Endothelial cell of umbilical vein (primary cell): ENCODE measurements around the gene ALPL. TPM values are rescaled to one million over a fixed set of nuclear protein-coding genes. Genes with fewer than 3 reads are reported as not detected.

ENCODE experiments used
- BruUV-seq: library from RNA; stranded (reverse); fragments of 400-500 nt; replicated peaks from 2 replicates; lab custom pipeline; 2021; lab: Mats Ljungman, UMichigan
- CTCF ChIA-PET: fragments of 300-600, 350-600 bp; sonication (Branson Sonifier 250); formaldehyde crosslinking; loops from one replicate; lab custom pipeline; 2021; ENCODE audit warnings: antibody characterized with exemption, inconsistent platforms; lab: Charles Lee
- POLR2A ChIA-PET: fragments of 300-600, 350-600 bp; sonication (Branson Sonifier 250); formaldehyde crosslinking; loops from one replicate; lab custom pipeline; 2021; ENCODE audit warnings: antibody characterized with exemption, inconsistent platforms; lab: Charles Lee
- DNase-seq: peaks from one replicate; pipeline ENCODE4 v3.0.0-alpha.2; 2011; ENCODE audit warnings: low read depth, low spot score
- FAIRE-seq: peaks from 2 replicates; lab custom pipeline; 2011; peaks lifted over from hg19 to GRCh38; lab: Jason Lieb, UNC
- H2AFZ ChIP-seq: 2 replicates; pipeline ENCODE4 v1.6.0; 2012; ENCODE audit warnings: low read depth, low read length, control low read depth, inconsistent platforms
- H3K27ac ChIP-seq: 2 replicates; pipeline ENCODE4 v1.5.1; 2011; ENCODE audit warnings: low read depth, mild to moderate bottlenecking, control low read depth, low read length, moderate library complexity; ENCODE audit not compliant: insufficient read depth
- H3K27me3 ChIP-seq, 2 experiments: 2 replicates each; pipeline versions ENCODE4 v1.6.0 to v1.6.1; 2011; ENCODE audit warnings: low read length in 2 of 2, mixed read lengths in 1 of 2; ENCODE audit not compliant: control insufficient read depth in 2 of 2, insufficient read depth in 2 of 2
- H3K36me3 ChIP-seq, 2 experiments: 2 replicates in 1 of 2; 3 replicates in 1 of 2; pipeline ENCODE4 v1.5.1; 2011; ENCODE audit warnings: low read length in 2 of 2, mild to moderate bottlenecking in 1 of 2, moderate library complexity in 1 of 2; ENCODE audit not compliant: control insufficient read depth in 2 of 2, insufficient read depth in 2 of 2; ENCODE audit errors: extremely low read depth in 1 of 2
- H3K4me1 ChIP-seq: 3 replicates; pipeline ENCODE4 v1.5.1; 2011; ENCODE audit warnings: mild to moderate bottlenecking, low read length; ENCODE audit not compliant: control insufficient read depth, insufficient read depth; ENCODE audit errors: extremely low read depth
- H3K4me2 ChIP-seq: 2 replicates; pipeline ENCODE4 v1.6.1; 2011; ENCODE audit warnings: low read length, control low read depth, mixed read lengths; ENCODE audit not compliant: insufficient read depth
- H3K4me3 ChIP-seq, 3 experiments: fragments of 200-600 bp in 1 of 3; sonication (generic), shearing (Covaris generic) in 1 of 3; replicated peaks in 1 of 3; 2 replicates each; pipeline ENCODE4 v1.5.1; 2011 to 2016; ENCODE audit warnings: control low read depth in 3 of 3, low read length in 3 of 3, mild to moderate bottlenecking in 2 of 3, inconsistent platforms in 1 of 3, low read depth in 1 of 3, moderate library complexity in 1 of 3; ENCODE audit not compliant: insufficient read depth in 1 of 3
- H3K79me2 ChIP-seq: 2 replicates; pipeline ENCODE4 v1.6.0; 2012; ENCODE audit warnings: low read length, inconsistent platforms; ENCODE audit not compliant: control insufficient read depth, insufficient read depth
- H3K9ac ChIP-seq: replicated peaks from 2 replicates; pipeline ENCODE3; 2011; ENCODE audit warnings: low read length, control low read depth; ENCODE audit not compliant: insufficient read depth; ENCODE audit errors: extremely low read depth
- H3K9me1 ChIP-seq: replicated peaks from 3 replicates; pipeline ENCODE4 v1.6.0; 2011; ENCODE audit warnings: mild to moderate bottlenecking, low read length; ENCODE audit not compliant: control insufficient read depth, insufficient read depth; ENCODE audit errors: extremely low read depth
- H3K9me3 ChIP-seq: replicated peaks from 2 replicates; pipeline ENCODE4 v1.5.1; 2012; ENCODE audit warnings: low read length, inconsistent platforms; ENCODE audit not compliant: control insufficient read depth, insufficient read depth
- H4K20me1 ChIP-seq: replicated peaks from 2 replicates; pipeline ENCODE3; 2011; ENCODE audit warnings: mild to moderate bottlenecking, low read length; ENCODE audit not compliant: control insufficient read depth, insufficient read depth; ENCODE audit errors: extremely low read depth
- CTCF ChIP-seq, 2 donors: IDR thresholded peaks; 1 replicate in 1 of 2; 2 replicates in 1 of 2; pipeline ENCODE4 v1.5.1; 2011; ENCODE audit warnings: low read length in 2 of 2, mild to moderate bottlenecking in 2 of 2, moderate library complexity in 2 of 2, control low read depth in 1 of 2, inconsistent platforms in 1 of 2, low read depth in 1 of 2; ENCODE audit not compliant: insufficient read depth in 1 of 2; ENCODE audit errors: extremely low read depth in 1 of 2
- EZH2 ChIP-seq: IDR thresholded peaks from 2 replicates; pipeline ENCODE4 v1.6.1; 2012; ENCODE audit warnings: borderline replicate concordance, low read depth, mild to moderate bottlenecking, moderate library complexity, low read length, inconsistent platforms; ENCODE audit not compliant: severe bottlenecking
- FOS ChIP-seq: IDR thresholded peaks from 2 replicates; pipeline ENCODE4 v1.6.1; 2011; ENCODE audit warnings: mild to moderate bottlenecking, low read length, moderate library complexity, borderline replicate concordance; ENCODE audit not compliant: insufficient read depth
- GATA2 ChIP-seq: IDR thresholded peaks from 2 replicates; pipeline ENCODE4 v1.7.0; 2011; ENCODE audit warnings: low read depth, mild to moderate bottlenecking, moderate library complexity, mixed read lengths, low read length; ENCODE audit not compliant: insufficient read length, insufficient read depth
- JUN ChIP-seq: IDR thresholded peaks from 2 replicates; pipeline ENCODE4 v1.6.1; 2011; ENCODE audit warnings: borderline replicate concordance, low read depth; ENCODE audit not compliant: insufficient read length, insufficient read depth
- MYC ChIP-seq: IDR thresholded peaks from one replicate; pipeline ENCODE4 v1.6.1; 2011; ENCODE audit warnings: mild to moderate bottlenecking, low read depth, low read length
- POLR2A ChIP-seq: IDR thresholded peaks from 2 replicates; pipeline ENCODE4 v1.6.1; 2012; ENCODE audit warnings: low read depth, mild to moderate bottlenecking, control low read depth, low read length
- POLR2AphosphoS5 ChIP-seq: IDR thresholded peaks from 2 replicates; pipeline ENCODE4 v1.6.1; 2012; ENCODE audit warnings: low read depth, mild to moderate bottlenecking, control low read depth, low read length, moderate library complexity; ENCODE audit not compliant: insufficient read depth
- dilution Hi-C: fragments of 300-500 bp; cut with MboI; formaldehyde crosslinking; loops from one replicate; pipeline ENCODE4 v1.15.0; 2019; ENCODE audit warnings: low sequenced_read_pairs; ENCODE audit not compliant: extremely low pct_ligation_motif_present
- intact Hi-C: fragments of 100-400 bp; cut with micrococcal nuclease; formaldehyde crosslinking; loops from one replicate; pipeline ENCODE4 v1.10.0; 2022
- polyA plus RNA-seq, 4 experiments: library from polyadenylated mRNA; depleted of rRNA in 3 of 4; stranded (reverse) in 3 of 4; unstranded in 1 of 4; fragments of >200 nt; gene quantifications; 2 replicates each; pipeline versions ENCODE4 v1.2.1 to v1.2.3, GENCODE V29; 2011 to 2012; ENCODE audit warnings: missing spikeins in 1 of 4
- total RNA-seq: library from RNA; stranded (reverse); gene quantifications from 2 replicates; pipeline ENCODE4 v1.2.3, GENCODE V29; 2021
- TF ChIP-seq, protein P1 (sequence below): IDR thresholded peaks from 2 replicates; pipeline ENCODE4 v1.6.1; 2011; ENCODE audit not compliant: insufficient read depth, insufficient read length

Gene ALPL
- total and polyA plus RNA-seq, 2 donors (not counting 3 experiments of a cell fraction or from before 2014, with no cell fraction given) = 0.38 to 0.92 TPM

DNA sequence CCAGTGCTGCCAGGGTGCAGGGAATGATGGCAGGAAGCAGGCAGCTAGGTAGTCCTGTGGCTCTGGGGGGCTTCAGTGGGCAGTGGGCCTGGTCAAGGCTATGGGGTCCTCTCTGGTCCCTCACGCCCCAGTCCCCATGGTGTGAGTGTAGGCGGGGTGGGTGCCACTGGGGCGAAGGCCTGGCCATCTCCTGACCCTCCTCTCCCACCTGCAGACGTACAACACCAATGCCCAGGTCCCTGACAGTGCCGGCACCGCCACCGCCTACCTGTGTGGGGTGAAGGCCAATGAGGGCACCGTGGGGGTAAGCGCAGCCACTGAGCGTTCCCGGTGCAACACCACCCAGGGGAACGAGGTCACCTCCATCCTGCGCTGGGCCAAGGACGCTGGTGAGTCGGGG is 53.7 kb downstream of the ALPL start:
- no peak for TF ChIP-seq CTCF (IDR thresholded peaks at IDR 0.05; ENCODE audit: extremely low read depth in 1 of 2, insufficient read depth in 1 of 2, low read depth in 1 of 2, low read length in 2 of 2)
- TF ChIP-seq JUN = no peak
- TF ChIP-seq MYC = no peak
- no peak for TF ChIP-seq POLR2AphosphoS5
- no peak for TF ChIP-seq EZH2
- TF ChIP-seq, protein P1, sequence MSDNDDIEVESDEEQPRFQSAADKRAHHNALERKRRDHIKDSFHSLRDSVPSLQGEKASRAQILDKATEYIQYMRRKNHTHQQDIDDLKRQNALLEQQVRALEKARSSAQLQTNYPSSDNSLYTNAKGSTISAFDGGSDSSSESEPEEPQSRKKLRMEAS = no peak
- TF ChIP-seq POLR2A = no peak
- TF ChIP-seq FOS = no peak
- TF ChIP-seq GATA2 = no peak
- no peak overlapping the region for H3K27ac ChIP-seq
- no peaks in the 10 kb centered on the region for H3K4me1 ChIP-seq
- H3K36me3 ChIP-seq = no peaks in the 10 kb centered on the region
- BruUV-seq = no TSS peak
- H2AFZ ChIP-seq = no peak overlapping the region
- no peaks in the 10 kb centered on the region for H3K9me3 ChIP-seq
- no peaks in the 10 kb centered on the region for H3K9me1 ChIP-seq
- H3K27me3 ChIP-seq = no peaks in the 10 kb centered on the region
- no peak overlapping the region for H3K9ac ChIP-seq
- H3K4me3 ChIP-seq = no peak overlapping the region
- dilution Hi-C loops (no loop called here), intact Hi-C loops (no loop called here)
- H3K79me2 ChIP-seq = no peaks in the 10 kb centered on the region
- no peaks in the 10 kb centered on the region for H4K20me1 ChIP-seq
- no peak for FAIRE-seq
- ChIA-PET POLR2A (no interaction called here), CTCF (no interaction called here)
- DNase-seq = no peak
- H3K4me2 ChIP-seq = no peak overlapping the region
